ENCODE data around the gene IFI35.

- TF ChIP-seq, protein P1, sequence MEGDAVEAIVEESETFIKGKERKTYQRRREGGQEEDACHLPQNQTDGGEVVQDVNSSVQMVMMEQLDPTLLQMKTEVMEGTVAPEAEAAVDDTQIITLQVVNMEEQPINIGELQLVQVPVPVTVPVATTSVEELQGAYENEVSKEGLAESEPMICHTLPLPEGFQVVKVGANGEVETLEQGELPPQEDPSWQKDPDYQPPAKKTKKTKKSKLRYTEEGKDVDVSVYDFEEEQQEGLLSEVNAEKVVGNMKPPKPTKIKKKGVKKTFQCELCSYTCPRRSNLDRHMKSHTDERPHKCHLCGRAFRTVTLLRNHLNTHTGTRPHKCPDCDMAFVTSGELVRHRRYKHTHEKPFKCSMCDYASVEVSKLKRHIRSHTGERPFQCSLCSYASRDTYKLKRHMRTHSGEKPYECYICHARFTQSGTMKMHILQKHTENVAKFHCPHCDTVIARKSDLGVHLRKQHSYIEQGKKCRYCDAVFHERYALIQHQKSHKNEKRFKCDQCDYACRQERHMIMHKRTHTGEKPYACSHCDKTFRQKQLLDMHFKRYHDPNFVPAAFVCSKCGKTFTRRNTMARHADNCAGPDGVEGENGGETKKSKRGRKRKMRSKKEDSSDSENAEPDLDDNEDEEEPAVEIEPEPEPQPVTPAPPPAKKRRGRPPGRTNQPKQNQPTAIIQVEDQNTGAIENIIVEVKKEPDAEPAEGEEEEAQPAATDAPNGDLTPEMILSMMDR (IDR thresholded peaks at IDR 0.05): no peak
- no peak for TF ChIP-seq POLR2A (IDR thresholded peaks at IDR 0.05)
These were observed 7.5 kb upstream of the IFI35 start for GRCh38 chr17:42999003-42999525.
